ENCODE data around the gene LYRM4.

The LYRM4 gene

GRCh38 chr6:5115168-5115567 is 145.6 kb downstream of the LYRM4 start:
- peak; percentile 71 for TF ChIP-seq CTCF (IDR thresholded peaks at IDR 0.05; ENCODE audit: low read depth, low read length, missing control alignments)
- in situ Hi-C loops (cut with HindIII; ENCODE audit: low pct_ligation_motif_present, low sequenced_read_pairs) = no loop called here
- DNase-seq = peak; percentile 72
- H3K36me3 ChIP-seq (replicated peaks) = no peaks in the 10 kb centered on the region
- no peak overlapping the region for H3K4me3 ChIP-seq (ENCODE audit: low read depth, low read length)
- H3K27ac ChIP-seq = no peak overlapping the region
- no peaks in the 10 kb centered on the region for H3K27me3 ChIP-seq (replicated peaks)

GRCh38 chr6:5113096-5113495 is 147.7 kb downstream of the LYRM4 start:
- Histone ChIP-seq H3K27ac (no peak overlapping the region), H3K36me3 (replicated peaks) (no peaks in the 10 kb centered on the region), H3K27me3 (replicated peaks) (no peaks in the 10 kb centered on the region), H3K4me3 (ENCODE audit: low read depth, low read length) (no peak overlapping the region)
- in situ Hi-C loops (cut with HindIII; ENCODE audit: low pct_ligation_motif_present, low sequenced_read_pairs) = no loop called here
- DNase-seq = no peak
- no peak for TF ChIP-seq CTCF (IDR thresholded peaks at IDR 0.05; ENCODE audit: low read depth, low read length, missing control alignments)

DNA sequence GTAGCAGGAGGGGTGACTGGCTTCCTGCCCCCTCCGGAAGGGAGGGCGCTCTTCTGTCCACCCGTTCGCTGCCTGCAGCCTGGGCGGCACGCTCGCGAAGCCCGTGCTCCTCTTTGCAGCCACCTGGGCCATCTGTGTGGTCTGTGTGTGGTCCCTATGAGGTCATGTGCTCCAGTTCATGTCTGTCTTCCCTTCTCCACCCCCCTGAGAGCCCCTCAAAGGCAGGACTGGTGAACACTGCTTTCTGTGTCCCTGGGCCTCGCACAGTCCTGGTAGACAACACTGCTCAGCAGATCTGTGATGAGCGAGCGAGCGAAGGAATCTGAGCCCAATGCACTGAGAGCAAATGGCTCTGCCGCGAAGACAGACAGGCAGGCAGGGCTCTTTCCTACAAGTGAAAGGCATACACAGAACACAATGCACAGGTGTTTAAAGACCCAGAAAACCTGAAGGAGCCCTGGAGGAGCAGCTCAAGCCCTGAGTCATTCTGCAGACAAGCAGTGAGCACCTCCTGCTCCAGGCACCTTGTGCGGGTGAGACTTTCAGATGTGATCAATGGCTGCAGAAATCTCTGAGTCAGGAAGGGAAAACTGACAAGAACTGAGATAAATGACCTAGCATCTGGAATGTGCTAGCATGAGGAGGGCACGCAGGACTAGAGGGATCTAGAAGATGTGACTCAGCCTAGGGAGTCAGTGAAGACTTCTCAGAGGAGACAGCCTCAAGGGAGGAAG is 148.5 kb downstream of the LYRM4 start:
- H3K36me3 ChIP-seq (replicated peaks) = no peaks in the 10 kb centered on the region
- peak; percentile 67 for DNase-seq
- H3K4me3 ChIP-seq (ENCODE audit: low read depth, low read length) = no peak overlapping the region
- H3K27ac ChIP-seq = no peak overlapping the region
- no peak for TF ChIP-seq CTCF (IDR thresholded peaks at IDR 0.05; ENCODE audit: low read depth, low read length, missing control alignments)
- in situ Hi-C loops (cut with HindIII; ENCODE audit: low pct_ligation_motif_present, low sequenced_read_pairs) = no loop called here
- H3K27me3 ChIP-seq (replicated peaks) = no peaks in the 10 kb centered on the region

- no peaks in the 10 kb centered on the region for H3K27me3 ChIP-seq (replicated peaks)
- no peak for DNase-seq
- no peak for TF ChIP-seq CTCF (IDR thresholded peaks at IDR 0.05; ENCODE audit: low read depth, low read length, missing control alignments)
- no peak overlapping the region for H3K4me3 ChIP-seq (ENCODE audit: low read depth, low read length)
- H3K27ac ChIP-seq = no peak overlapping the region
- no peaks in the 10 kb centered on the region for H3K36me3 ChIP-seq (replicated peaks)
- in situ Hi-C loops (cut with HindIII; ENCODE audit: low pct_ligation_motif_present, low sequenced_read_pairs) = no loop called here
These were observed 149.1 kb downstream of the LYRM4 start for GRCh38 chr6:5111626-5112025.

DNA sequence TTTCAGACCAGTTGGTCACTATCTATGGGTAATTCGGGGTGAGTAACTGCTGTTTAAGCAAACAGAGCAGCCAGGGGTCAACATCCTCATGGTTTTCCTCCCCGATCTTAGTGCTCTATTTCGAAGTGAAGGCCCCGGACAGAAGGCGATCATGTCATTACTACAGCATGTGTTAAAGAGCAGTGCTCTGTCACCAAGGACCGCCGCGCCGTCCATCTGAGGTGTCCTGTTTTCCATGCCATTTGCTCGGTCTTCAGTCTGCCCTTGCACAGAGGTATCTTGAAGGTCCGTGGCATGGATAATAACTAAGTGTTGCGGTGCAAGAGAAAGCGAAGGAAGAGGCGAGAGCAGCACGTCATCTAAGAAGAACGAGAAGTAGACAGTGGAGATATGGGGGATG is 150.5 kb downstream of the LYRM4 start:
- in situ Hi-C loops (cut with HindIII; ENCODE audit: low pct_ligation_motif_present, low sequenced_read_pairs) = no loop called here
- Histone ChIP-seq H3K4me3 (ENCODE audit: low read depth, low read length) (no peak overlapping the region), H3K27ac (no peak overlapping the region), H3K27me3 (replicated peaks) (no peaks in the 10 kb centered on the region), H3K36me3 (replicated peaks) (no peaks in the 10 kb centered on the region)
- DNase-seq = no peak
- no peak for TF ChIP-seq CTCF (IDR thresholded peaks at IDR 0.05; ENCODE audit: low read depth, low read length, missing control alignments)

- in situ Hi-C loops (cut with HindIII; ENCODE audit: low pct_ligation_motif_present, low sequenced_read_pairs) = no loop called here
- no peak for TF ChIP-seq CTCF (IDR thresholded peaks at IDR 0.05; ENCODE audit: low read depth, low read length, missing control alignments)
- no peaks in the 10 kb centered on the region for H3K27me3 ChIP-seq (replicated peaks)
- H3K36me3 ChIP-seq (replicated peaks) = no peaks in the 10 kb centered on the region
- no peak overlapping the region for H3K27ac ChIP-seq
- H3K4me3 ChIP-seq (ENCODE audit: low read depth, low read length) = no peak overlapping the region
- no peak for DNase-seq
These were observed 151.3 kb downstream of the LYRM4 start for GRCh38 chr6:5109436-5109835.
